GM12865 (cell line): ENCODE data around the gene MFRP.

ENCODE experiments used
- DNase-seq: peaks from one replicate; pipeline ENCODE4 v3.0.0; 2010; ENCODE audit warnings: low read depth
- H3K4me3 ChIP-seq: 2 replicates; pipeline ENCODE4 v1.5.1; 2011; ENCODE audit warnings: mild to moderate bottlenecking, low read depth, low read length, control low read depth
- TF ChIP-seq, protein P1 (sequence below): IDR thresholded peaks from 2 replicates; pipeline ENCODE4 v1.5.1; 2011; ENCODE audit warnings: low read length, control low read depth, low read depth, inconsistent platforms; ENCODE audit not compliant: insufficient read depth; ENCODE audit errors: missing control alignments

Gene MFRP

DNA sequence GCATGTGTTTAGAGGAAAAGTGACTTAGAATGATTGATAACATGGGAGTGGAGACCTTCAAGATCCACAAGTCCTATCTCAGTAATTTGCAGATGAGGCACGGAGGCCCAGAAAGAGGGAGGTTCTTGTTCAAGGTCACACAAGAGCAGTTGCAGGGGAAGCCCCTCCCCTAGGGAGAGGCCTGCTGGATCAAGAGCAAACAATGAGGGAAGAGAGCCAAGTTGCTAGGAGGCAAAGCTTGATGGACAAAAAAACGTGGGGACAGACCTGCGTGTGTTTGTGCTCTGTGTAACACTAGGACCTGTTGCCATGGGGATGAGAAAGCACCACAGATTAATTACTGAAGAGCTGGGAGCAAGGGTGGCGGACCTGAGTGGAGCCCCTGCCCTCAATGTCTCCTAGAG lies 6.4 kb upstream of the MFRP start:
- TF ChIP-seq, protein P1, sequence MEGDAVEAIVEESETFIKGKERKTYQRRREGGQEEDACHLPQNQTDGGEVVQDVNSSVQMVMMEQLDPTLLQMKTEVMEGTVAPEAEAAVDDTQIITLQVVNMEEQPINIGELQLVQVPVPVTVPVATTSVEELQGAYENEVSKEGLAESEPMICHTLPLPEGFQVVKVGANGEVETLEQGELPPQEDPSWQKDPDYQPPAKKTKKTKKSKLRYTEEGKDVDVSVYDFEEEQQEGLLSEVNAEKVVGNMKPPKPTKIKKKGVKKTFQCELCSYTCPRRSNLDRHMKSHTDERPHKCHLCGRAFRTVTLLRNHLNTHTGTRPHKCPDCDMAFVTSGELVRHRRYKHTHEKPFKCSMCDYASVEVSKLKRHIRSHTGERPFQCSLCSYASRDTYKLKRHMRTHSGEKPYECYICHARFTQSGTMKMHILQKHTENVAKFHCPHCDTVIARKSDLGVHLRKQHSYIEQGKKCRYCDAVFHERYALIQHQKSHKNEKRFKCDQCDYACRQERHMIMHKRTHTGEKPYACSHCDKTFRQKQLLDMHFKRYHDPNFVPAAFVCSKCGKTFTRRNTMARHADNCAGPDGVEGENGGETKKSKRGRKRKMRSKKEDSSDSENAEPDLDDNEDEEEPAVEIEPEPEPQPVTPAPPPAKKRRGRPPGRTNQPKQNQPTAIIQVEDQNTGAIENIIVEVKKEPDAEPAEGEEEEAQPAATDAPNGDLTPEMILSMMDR = no peak
- no peak overlapping the region for H3K4me3 ChIP-seq
- DNase-seq = no peak

DNA sequence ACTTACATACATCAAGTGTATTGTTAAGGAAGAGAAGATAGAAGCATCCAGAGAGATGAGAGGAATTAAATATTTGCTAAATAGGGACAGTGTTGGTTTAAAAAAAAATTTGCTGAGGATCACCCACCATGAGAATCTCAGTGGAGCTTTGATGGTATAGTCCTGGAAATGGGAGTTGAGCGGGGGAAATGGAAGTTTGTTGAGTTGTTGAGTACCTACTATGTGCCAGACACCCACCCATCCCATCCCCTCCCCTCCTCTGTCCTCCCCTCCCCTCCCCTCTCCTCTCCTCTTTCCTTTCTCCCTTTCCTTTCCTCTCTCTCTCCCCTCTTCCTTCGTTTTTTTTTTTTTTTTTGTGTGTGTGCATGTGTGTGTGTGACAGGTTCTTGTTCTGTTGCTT lies 4.7 kb upstream of the MFRP start:
- DNase-seq = no peak
- H3K4me3 ChIP-seq = no peak overlapping the region
- TF ChIP-seq, protein P1 = no peak

DNA sequence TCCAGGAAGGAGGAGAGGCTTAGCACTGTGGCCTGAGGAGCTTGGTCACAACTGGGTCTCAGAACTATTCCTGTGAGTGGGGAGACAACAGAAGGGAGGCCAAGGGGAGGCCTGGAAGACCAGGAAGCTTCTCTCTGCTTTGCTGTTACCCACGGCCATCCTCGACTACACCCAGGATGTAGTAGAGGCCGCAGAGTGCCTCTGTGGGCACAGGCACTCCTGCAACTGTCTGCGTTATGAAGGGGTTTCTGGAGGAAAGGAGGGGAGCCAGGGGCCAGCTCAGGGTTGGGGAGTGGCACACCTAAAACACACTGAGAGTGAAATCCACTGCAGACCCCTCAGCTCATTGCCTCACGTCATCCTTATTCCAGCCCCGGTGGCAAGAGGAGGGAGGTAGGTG lies 3.8 kb upstream of the MFRP start:
- TF ChIP-seq, protein P1 = no peak
- H3K4me3 ChIP-seq = no peak overlapping the region
- no peak for DNase-seq

DNA sequence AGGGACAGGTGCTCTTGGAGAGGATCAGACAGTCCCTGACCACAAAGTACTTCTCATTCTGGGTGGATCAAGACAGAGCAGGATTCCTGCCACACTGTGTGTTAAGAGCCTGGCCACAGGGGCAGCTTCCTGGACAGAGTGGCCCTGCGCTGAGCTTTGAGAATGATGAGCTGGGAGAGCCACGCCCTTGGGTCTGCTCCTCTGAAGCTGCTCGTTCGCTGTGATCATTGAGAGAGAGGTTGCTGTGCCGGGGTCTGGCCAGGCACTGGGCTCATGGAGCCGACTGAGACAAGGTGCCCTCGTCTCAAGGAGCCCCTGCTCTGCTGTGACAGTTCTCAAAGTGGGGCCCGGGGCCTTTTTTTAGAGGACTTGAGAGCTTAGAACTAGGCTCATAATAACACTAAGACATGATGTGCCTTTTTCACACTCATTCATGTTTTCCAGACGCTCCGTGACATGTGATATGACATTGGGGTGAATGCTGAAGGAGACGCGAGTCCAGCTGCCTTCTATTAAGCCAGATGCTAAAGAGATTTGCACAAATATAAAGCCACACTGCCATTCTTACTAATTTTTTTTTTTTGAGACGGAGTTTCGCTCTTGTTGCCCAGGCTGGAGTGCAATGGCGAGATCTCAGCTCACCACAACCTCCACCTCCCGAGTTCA lies 1.6 kb upstream of the MFRP start:
- no peak for DNase-seq
- no peak overlapping the region for H3K4me3 ChIP-seq
- TF ChIP-seq, protein P1 = no peak

DNA sequence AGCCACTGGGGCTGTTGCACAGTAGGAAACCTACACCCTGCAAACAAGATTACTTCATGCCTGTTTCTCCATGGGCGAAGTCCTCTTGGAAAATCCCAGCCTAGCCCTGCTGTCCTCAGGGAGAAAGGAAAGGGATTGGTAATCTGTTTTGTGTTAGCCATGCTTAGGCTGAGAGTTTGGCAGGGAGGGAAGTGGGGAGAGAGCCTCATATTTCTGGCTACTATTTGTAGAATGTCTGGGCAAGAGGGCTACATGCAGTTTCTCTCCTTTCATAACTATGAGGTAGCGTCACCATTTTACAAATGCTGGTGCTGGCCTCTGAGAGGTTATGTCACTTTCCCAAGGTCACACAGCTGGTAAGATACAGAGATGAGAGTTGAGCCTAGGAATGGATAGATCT lies 737 bp upstream of the MFRP start:
- H3K4me3 ChIP-seq = no peak overlapping the region
- no peak for DNase-seq
- TF ChIP-seq, protein P1 = no peak

DNA sequence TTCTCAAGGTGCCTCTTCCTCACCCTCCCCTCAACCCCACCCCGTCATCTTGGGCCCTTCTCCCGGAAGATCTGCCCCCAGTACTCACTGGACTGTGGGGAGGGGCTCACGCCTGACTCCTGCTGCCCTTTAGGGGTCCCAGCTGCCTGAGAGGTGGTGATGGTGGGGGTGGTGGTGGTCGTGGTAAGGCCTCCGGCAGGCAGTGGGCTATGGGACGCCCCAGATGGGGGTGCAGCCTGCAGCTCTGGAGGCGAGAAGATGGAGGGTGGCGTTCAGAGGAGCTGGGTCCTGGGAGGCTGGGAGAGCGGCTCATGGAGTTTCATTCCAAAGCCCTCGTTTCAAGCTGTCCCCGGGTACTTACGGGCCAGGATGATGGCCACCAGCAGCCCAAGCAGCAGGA lies 820 bp downstream of the MFRP start:
- TF ChIP-seq, protein P1 = no peak
- no peak overlapping the region for H3K4me3 ChIP-seq
- no peak for DNase-seq
